K562 (cell line): ENCODE results near the gene MIEF1.

Source experiments
- ATF7 ChIP-seq: fragments of 450-650 bp; IDR thresholded peaks from 2 replicates; pipeline ENCODE4 v1.7.1; 2014; ENCODE audit warnings: mild to moderate bottlenecking, moderate library complexity
- NR2C2 ChIP-seq, 2 experiments: fragments of 200-800 bp in 1 of 2; sonication (Bioruptor generic) in 1 of 2; sonication (generic) in 1 of 2; formaldehyde crosslinking in 1 of 2; IDR thresholded peaks; 2 replicates each; pipeline versions ENCODE4 v1.6.1 to v1.8.0; 2016 to 2022; ENCODE audit warnings: mild to moderate bottlenecking in 1 of 2, missing compliant biosample characterization in 1 of 2, missing genetic modification characterization in 1 of 2, missing genetic modification reagents in 1 of 2
- SRF ChIP-seq, 2 experiments: fragments of 250-450, 450-650 bp in 1 of 2; sonication (Bioruptor Pico) in 1 of 2; sonication (generic) in 1 of 2; formaldehyde crosslinking; IDR thresholded peaks; 2 replicates each; pipeline versions ENCODE4 v1.5.0 to v1.5.1; 2020 to 2022; ENCODE audit warnings: mild to moderate bottlenecking in 1 of 2, missing genetic modification reagents in 1 of 2
- TCFL5 ChIP-seq: fragments of 250-450 bp; sonication (Bioruptor Pico); conservative IDR thresholded peaks from 2 replicates; pipeline ENCODE4 v1.6.1; 2021; ENCODE audit warnings: mild to moderate bottlenecking, moderate library complexity, matching md5 sums
- TF ChIP-seq, protein P1 (sequence below): sonication (generic); formaldehyde crosslinking; IDR thresholded peaks from 2 replicates; pipeline ENCODE4 v1.8.1; 2023; ENCODE audit warnings: mild to moderate bottlenecking, missing genetic modification reagents
- TF ChIP-seq, protein P2 (sequence below), 3 experiments: IDR thresholded peaks in 2 of 3; conservative IDR thresholded peaks in 1 of 3; 2 replicates each; pipeline ENCODE4 v1.5.1; 2011 to 2012; ENCODE audit warnings: low read length in 3 of 3, mild to moderate bottlenecking in 3 of 3, control low read depth in 2 of 3, improper control_type of control experiment in 1 of 3, inconsistent platforms in 1 of 3, low read depth in 1 of 3, mixed read lengths in 1 of 3, moderate library complexity in 1 of 3; ENCODE audit not compliant: insufficient read depth in 2 of 3

DNA sequence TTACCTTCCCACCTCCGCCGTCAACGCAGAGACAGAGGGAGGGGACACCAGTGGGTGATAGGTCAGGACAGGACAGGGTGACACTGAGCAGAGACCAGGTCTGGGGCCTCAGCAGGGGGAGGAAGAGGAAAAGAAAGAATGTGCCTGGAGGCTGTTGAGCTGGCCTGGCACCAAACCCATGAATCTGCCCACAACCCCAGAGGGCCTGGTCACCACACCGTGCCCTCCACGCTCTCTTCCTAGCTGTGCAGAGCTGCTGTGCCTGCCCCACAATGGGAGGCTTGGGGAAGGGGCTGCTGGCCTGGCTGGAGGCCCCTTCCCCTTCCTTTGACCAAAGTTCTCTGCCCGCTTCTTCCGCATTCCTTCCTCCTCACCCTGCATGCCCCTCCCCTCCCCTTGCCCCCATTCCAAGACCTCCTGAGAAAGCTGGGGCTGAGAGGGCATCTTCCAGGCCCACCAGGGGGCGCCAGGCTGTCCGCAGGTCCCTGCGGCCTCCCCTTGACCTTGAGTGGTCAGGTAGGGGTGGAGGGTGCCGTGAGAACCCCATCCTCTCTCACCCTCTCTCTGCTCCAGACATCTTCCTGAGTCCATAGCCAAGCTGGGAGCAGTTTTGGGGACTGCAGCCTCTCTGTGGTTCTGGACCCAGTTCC, 57.5 kb downstream of the MIEF1 start:
- TF ChIP-seq ATF7 (no peak), SRF (CRISPR knock-in tag; IDR thresholded peaks at IDR 0.05) (no peak), TCFL5 (CRISPR knock-in tag) (no peak), NR2C2 (CRISPR knock-in tag; IDR thresholded peaks at IDR 0.05) (no peak), NR2C2 (tag; IDR thresholded peaks at IDR 0.05) (no peak)
- TF ChIP-seq, protein P1, sequence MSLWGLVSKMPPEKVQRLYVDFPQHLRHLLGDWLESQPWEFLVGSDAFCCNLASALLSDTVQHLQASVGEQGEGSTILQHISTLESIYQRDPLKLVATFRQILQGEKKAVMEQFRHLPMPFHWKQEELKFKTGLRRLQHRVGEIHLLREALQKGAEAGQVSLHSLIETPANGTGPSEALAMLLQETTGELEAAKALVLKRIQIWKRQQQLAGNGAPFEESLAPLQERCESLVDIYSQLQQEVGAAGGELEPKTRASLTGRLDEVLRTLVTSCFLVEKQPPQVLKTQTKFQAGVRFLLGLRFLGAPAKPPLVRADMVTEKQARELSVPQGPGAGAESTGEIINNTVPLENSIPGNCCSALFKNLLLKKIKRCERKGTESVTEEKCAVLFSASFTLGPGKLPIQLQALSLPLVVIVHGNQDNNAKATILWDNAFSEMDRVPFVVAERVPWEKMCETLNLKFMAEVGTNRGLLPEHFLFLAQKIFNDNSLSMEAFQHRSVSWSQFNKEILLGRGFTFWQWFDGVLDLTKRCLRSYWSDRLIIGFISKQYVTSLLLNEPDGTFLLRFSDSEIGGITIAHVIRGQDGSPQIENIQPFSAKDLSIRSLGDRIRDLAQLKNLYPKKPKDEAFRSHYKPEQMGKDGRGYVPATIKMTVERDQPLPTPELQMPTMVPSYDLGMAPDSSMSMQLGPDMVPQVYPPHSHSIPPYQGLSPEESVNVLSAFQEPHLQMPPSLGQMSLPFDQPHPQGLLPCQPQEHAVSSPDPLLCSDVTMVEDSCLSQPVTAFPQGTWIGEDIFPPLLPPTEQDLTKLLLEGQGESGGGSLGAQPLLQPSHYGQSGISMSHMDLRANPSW (CRISPR knock-in tag) = no peak
- TF ChIP-seq, protein P2, sequence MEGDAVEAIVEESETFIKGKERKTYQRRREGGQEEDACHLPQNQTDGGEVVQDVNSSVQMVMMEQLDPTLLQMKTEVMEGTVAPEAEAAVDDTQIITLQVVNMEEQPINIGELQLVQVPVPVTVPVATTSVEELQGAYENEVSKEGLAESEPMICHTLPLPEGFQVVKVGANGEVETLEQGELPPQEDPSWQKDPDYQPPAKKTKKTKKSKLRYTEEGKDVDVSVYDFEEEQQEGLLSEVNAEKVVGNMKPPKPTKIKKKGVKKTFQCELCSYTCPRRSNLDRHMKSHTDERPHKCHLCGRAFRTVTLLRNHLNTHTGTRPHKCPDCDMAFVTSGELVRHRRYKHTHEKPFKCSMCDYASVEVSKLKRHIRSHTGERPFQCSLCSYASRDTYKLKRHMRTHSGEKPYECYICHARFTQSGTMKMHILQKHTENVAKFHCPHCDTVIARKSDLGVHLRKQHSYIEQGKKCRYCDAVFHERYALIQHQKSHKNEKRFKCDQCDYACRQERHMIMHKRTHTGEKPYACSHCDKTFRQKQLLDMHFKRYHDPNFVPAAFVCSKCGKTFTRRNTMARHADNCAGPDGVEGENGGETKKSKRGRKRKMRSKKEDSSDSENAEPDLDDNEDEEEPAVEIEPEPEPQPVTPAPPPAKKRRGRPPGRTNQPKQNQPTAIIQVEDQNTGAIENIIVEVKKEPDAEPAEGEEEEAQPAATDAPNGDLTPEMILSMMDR (IDR thresholded peaks at IDR 0.05 in 2 of 3, conservative IDR thresholded peaks at IDR 0.05 in 1 of 3; ENCODE audit: insufficient read depth in 2 of 3, low read depth in 1 of 3, low read length in 3 of 3) = peak; percentile 64 to 69 (median 65)
